ENCODE results near the gene ADD2. TPM values are rescaled to one million over a fixed set of nuclear protein-coding genes. Genes with fewer than 3 reads are reported as not detected.
"Not testable (repeated sequence)": the region's sequence is repeated elsewhere in the genome, so short reads cannot be mapped to it uniquely, and the experiment has no call there.

The ADD2 gene
- total RNA-seq, 2 experiments from 2014 or later = 26.9 to 31.5 TPM

DNA sequence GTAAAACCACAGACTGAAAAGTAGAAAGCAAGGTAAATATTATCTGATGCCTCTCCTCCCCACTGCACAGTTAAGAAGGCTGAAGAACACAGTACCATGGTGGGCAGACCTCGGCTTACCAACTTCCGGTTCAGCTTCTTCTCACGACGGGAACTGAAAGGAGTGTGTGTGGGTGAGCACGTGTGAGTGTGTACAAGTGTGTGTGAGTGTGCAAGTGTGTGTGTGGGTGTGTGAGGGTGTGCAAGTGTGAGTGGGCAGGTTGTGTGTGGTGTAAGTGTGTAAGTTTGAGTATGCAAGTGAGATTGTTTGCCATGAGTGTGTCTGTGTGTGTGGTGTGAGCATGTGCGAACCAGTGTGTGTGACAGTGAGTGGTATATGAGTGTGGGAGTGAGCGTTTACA is 103.5 kb downstream of the ADD2 start:
- ATAC-seq = peak; percentile 73

DNA sequence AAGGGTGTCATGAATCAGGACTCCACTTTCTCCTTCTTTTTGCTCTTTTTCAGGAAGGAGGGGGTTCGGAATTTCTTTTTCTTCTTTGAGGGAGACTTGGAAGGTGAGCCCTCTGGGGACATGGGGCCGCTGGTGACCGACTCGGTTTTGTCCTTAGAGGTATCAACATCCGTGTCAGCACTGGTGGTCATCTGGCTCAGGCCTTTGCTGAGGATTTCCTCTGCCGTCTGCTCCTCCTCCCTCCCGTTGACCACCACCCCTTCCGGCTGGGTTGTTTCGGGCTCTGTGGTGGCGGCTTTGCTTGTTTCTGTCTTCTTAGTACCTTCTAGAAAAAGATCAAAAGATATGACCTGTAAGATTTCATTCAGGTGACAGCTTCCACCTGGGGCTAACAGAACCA is 104.6 kb downstream of the ADD2 start:
- Mint-ChIP-seq H3K9me3 (ENCODE audit: low read depth) (peaks cover 4% of the 10 kb centered on the region), H3K4me1 (peaks cover 20% of the 10 kb centered on the region), H3K27me3 (no peaks in the 10 kb centered on the region), H3K4me3 (no peak overlapping the region), H3K27ac (no peak overlapping the region), H3K36me3 (ENCODE audit: low read depth) (peaks cover 7% of the 10 kb centered on the region)
- intact Hi-C loops (cut with DNase I, micrococcal nuclease) = no loop called here
- DNase-seq (no peak), ATAC-seq (no peak)
- CTCF ChIA-PET = interaction anchor here (1.2 kb wide), 1 partner anchor 285 kb away, joined by 3 read pairs; no protein-coding TSS in a partner anchor
- POLR2A ChIA-PET = no interaction called here

More for the DNA sequence above, 103.5 kb downstream of the ADD2 start:
- Mint-ChIP-seq H3K4me3 (no peak overlapping the region), H3K27me3 (no peaks in the 10 kb centered on the region), H3K27ac (peak overlapping the region; percentile 7), H3K4me1 (peaks cover 20% of the 10 kb centered on the region), H3K36me3 (ENCODE audit: low read depth) (peaks cover 7% of the 10 kb centered on the region), H3K9me3 (ENCODE audit: low read depth) (peaks cover 4% of the 10 kb centered on the region)
- intact Hi-C loops (cut with DNase I, micrococcal nuclease) = no loop called here
- peak; percentile 37 for DNase-seq
- ChIA-PET POLR2A (interaction anchor here (0.6 kb wide), 1 partner anchor 15 kb away, joined by 4 read pairs; no protein-coding TSS in a partner anchor), CTCF (no interaction called here)

DNA sequence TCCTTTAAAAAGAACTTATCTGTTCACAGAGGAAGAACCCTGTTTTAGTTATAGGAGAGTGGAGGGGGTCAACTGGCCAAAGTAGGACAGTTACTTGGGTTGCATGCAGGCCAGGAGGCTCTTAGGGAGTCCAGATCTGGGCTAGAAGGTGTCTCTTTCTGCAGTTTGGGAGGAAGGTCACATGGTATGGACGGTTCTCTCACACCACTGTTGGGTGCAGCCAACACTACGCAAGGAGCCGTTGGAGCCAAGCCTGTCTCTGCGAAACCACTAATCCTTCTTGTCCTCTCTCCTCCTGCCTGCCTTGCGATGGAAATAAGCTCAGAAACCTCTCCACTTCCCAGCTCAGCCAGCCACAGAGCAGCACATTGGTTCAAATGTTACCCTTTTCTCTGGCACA is 108.4 kb downstream of the ADD2 start:
- ChIA-PET POLR2A (interaction anchor here (1.0 kb wide), 1 partner anchor 9 kb away, joined by 3 read pairs; no protein-coding TSS in a partner anchor), CTCF (interaction anchor here (0.6 to 1.4 kb wide), 5 partner anchors 12 to 563 kb away, joined by 3 to 7 read pairs (median 3); no protein-coding TSS in a partner anchor)
- Mint-ChIP-seq H3K36me3 (ENCODE audit: low read depth) (peaks cover 3% of the 10 kb centered on the region), H3K27me3 (no peaks in the 10 kb centered on the region), H3K27ac (no peak overlapping the region), H3K4me1 (peaks cover 42% of the 10 kb centered on the region), H3K4me3 (no peak overlapping the region), H3K9me3 (ENCODE audit: low read depth) (peaks cover 1% of the 10 kb centered on the region)
- ATAC-seq = no peak
- DNase-seq = no peak
- intact Hi-C loops (cut with DNase I, micrococcal nuclease) = loop anchor here (5.0 to 10.0 kb wide), 3 partner anchors 108 to 285 kb away; partner anchors contain the start of gene ADD2 (in 1 of the 2)

DNA sequence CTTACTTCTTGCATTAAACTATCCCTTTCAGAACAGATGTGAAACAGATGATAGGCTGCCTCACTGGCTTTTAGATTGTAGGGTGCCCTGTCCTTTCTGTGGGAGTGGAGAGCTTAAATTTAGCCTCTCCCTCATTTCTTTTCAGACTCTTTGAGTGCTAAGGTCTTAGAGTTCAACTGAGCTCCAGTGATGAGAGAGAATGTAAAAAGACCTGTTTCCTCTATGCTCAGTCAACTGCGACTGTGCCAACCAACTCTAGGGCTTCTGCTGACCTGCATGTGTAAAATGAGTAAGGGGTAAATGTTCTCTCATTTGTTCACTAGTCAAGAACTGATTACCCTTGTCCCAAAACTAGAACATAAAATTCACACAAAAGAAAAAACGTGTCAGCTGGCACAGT is 109.5 kb downstream of the ADD2 start:
- intact Hi-C loops (cut with DNase I, micrococcal nuclease) = loop anchor here (5.0 to 10.0 kb wide), 3 partner anchors 109 to 286 kb away; partner anchors contain the start of gene ADD2 (in 1 of the 2)
- H3K27ac Mint-ChIP-seq = no peak overlapping the region
- no peaks in the 10 kb centered on the region for H3K27me3 Mint-ChIP-seq
- DNase-seq = no peak
- POLR2A ChIA-PET = no interaction called here
- H3K36me3 Mint-ChIP-seq (ENCODE audit: low read depth) = peaks cover 1% of the 10 kb centered on the region
- H3K4me1 Mint-ChIP-seq = peaks cover 32% of the 10 kb centered on the region
- H3K9me3 Mint-ChIP-seq (ENCODE audit: low read depth) = no peaks in the 10 kb centered on the region
- CTCF ChIA-PET = interaction anchor here (0.6 to 2.0 kb wide), 4 partner anchors 12 to 1879 kb away, joined by 3 to 7 read pairs (median 4); partner anchors contain the start of gene ADD2
- no peak for ATAC-seq
- no peak overlapping the region for H3K4me3 Mint-ChIP-seq

DNA sequence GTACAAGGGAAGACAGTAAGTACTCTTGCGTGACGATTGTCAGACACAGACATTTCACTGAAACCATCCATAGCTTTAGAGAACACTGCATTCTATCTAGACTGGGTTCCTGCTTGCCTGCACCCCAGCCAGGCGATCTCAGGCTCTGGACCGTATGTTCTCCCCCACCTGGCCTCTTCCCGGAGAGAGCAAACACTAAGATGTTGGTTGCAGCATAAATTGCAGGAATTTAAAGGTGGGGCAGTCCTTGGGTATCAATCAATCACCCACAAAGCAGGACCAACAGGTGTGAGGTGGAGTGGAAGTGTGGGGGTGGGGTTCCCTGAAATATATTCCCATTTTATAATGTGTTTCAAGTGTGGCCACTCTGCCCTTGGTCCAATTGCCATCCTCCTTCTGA is 110.8 kb downstream of the ADD2 start:
- intact Hi-C loops (cut with DNase I, micrococcal nuclease) = loop anchor here (5.0 to 10.0 kb wide), 3 partner anchors 110 to 288 kb away; partner anchors contain the start of gene ADD2 (in 1 of the 2)
- Mint-ChIP-seq H3K4me3 (no peak overlapping the region), H3K27ac (no peak overlapping the region), H3K9me3 (ENCODE audit: low read depth) (no peaks in the 10 kb centered on the region), H3K27me3 (no peaks in the 10 kb centered on the region), H3K4me1 (peaks cover 32% of the 10 kb centered on the region), H3K36me3 (ENCODE audit: low read depth) (no peaks in the 10 kb centered on the region)
- POLR2A ChIA-PET = interaction anchor here (0.6 kb wide), 1 partner anchor 106 kb away, joined by 3 read pairs; no protein-coding TSS in a partner anchor
- CTCF ChIA-PET = interaction anchor here (0.7 to 2.1 kb wide), 11 partner anchors 9 to 355 kb away, joined by 3 to 12 read pairs (median 5); partner anchors contain the start of genes ADD2 and FAM136A
- DNase-seq (no peak), ATAC-seq (peak; percentile 21)

DNA sequence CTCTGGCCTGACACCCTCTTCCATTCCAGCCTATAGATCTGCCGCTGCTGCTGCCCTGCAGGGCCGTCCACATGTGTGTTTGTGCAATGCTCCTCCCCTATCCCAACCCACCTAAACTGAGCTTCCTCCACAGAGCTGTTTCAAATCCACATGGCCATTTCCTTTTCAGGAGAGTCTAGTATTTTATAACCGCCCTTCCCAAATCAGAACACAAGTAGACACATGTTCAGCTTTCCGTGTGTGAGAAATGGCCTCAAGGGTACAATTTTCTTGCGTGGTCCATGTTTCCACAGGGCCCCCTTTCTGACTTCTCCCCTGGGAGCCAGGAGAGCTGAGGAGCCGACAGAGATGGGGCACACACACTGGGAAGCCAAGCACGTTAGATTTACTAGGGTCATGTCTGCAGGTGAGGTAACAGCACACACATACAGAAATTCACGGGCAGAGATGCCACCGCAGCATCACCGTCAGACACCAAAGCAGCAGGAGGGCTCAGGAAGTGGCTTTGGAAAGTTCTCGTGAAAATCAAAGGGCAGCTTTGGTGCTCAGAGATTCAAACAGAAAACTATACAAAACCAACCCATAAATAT is 111.5 kb downstream of the ADD2 start:
- CTCF ChIA-PET = interaction anchor here (0.8 to 2.1 kb wide), 15 partner anchors 9 to 348 kb away, joined by 3 to 12 read pairs (median 5); partner anchors contain the start of genes ADD2 and FIGLA
- no peaks in the 10 kb centered on the region for H3K36me3 Mint-ChIP-seq (ENCODE audit: low read depth)
- ATAC-seq = peak; percentile 61
- POLR2A ChIA-PET = no interaction called here
- peak overlapping the region; percentile 29 for H3K27ac Mint-ChIP-seq
- H3K9me3 Mint-ChIP-seq (ENCODE audit: low read depth) = peaks cover 3% of the 10 kb centered on the region
- peaks cover 32% of the 10 kb centered on the region for H3K4me1 Mint-ChIP-seq
- DNase-seq = peak; percentile 57
- no peaks in the 10 kb centered on the region for H3K27me3 Mint-ChIP-seq
- H3K4me3 Mint-ChIP-seq = no peak overlapping the region
- intact Hi-C loops (cut with DNase I, micrococcal nuclease) = loop anchor here (5.0 to 10.0 kb wide), 3 partner anchors 111 to 288 kb away; partner anchors contain the start of gene ADD2 (in 1 of the 2)

DNA sequence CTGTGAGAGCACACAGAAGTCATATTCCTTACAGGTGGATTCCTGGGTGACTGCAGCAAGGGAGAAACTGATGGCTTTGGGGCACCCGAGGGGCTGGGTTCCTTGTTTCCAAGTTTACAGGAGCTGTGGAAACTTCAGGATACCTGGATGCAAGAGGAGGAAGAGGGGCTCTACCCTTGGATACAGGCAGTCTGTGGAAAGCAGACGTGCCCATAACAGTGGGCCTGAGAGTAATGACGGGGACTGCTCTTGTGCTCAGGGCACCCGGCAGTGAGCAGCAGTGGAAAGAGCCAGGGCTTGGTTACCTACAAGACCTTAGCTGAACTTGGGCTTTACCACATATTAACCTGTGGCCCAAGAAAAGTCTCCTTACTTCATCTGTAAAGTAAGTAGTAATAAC is 112.2 kb downstream of the ADD2 start:
- peaks cover 32% of the 10 kb centered on the region for H3K4me1 Mint-ChIP-seq
- DNase-seq (no peak), ATAC-seq (no peak)
- ChIA-PET POLR2A (no interaction called here), CTCF (interaction anchor here (0.6 to 2.1 kb wide), 15 partner anchors 8 to 713 kb away, joined by 3 to 12 read pairs (median 4); partner anchors contain the start of genes ATP6V1B1 and FIGLA)
- peaks cover 3% of the 10 kb centered on the region for H3K9me3 Mint-ChIP-seq (ENCODE audit: low read depth)
- intact Hi-C loops (cut with DNase I, micrococcal nuclease) = loop anchor here (1.0 to 10.0 kb wide), 8 partner anchors 112 to 292 kb away; partner anchors contain the start of gene ADD2 (in 2 of the 2)
- no peak overlapping the region for H3K4me3 Mint-ChIP-seq
- no peaks in the 10 kb centered on the region for H3K27me3 Mint-ChIP-seq
- peak overlapping the region; percentile 48 for H3K27ac Mint-ChIP-seq
- no peaks in the 10 kb centered on the region for H3K36me3 Mint-ChIP-seq (ENCODE audit: low read depth)

DNA sequence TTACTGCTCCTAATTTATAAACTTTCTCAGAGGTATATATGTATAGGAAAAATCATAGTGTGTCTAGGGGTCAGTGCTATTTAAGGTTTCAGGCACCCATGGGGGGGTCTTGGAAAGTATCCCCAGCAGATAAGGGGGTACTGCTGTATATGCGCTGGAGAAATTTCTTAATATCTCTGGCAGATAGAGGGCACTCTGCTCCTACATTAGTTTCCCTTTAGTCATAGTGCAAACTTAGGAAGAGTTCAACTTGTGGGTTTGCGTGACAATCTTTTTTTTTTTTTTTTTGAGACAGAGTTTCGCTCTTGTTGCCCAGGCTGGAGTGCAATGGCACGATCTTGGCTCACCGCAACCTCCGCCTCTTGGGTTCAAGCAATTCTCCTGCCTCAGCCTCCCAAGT is 112.8 kb downstream of the ADD2 start:
- H3K36me3 Mint-ChIP-seq (ENCODE audit: low read depth); H3K27me3 Mint-ChIP-seq; H3K4me3 Mint-ChIP-seq; DNase-seq; H3K9me3 Mint-ChIP-seq (ENCODE audit: low read depth); POLR2A ChIA-PET: not testable (repeated sequence)
- Mint-ChIP-seq H3K4me1 (peaks cover 32% of the 10 kb centered on the region), H3K27ac (peak overlapping the region; percentile 62)
- intact Hi-C loops (cut with DNase I, micrococcal nuclease) = loop anchor here (1.0 to 10.0 kb wide), 8 partner anchors 112 to 292 kb away; partner anchors contain the start of gene ADD2 (in 2 of the 2)
- CTCF ChIA-PET = interaction anchor here (0.6 to 2.1 kb wide), 9 partner anchors 19 to 713 kb away, joined by 3 to 7 read pairs (median 5); partner anchors contain the start of gene ATP6V1B1
- peak; percentile 66 for ATAC-seq

DNA sequence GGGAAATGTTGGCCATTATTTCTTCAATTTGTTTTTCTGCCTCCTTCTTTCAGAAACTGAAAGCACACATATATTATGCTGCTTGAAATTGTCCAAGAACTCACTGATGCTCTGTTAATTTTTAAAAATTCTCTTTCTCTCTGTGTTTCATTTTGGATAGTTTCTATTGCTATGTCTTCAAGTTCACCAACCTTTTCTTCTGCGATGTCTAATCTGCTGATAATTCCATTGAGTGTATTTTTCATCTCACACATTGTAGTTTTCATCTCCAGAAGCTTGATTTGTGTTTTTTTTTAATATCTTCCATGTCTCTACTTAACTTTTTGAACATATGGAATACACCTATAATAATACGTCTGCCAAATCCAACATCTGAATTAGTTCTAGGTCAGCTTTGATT is 116.3 kb downstream of the ADD2 start:
- ATAC-seq = no peak
- Mint-ChIP-seq H3K4me3 (no peak overlapping the region), H3K27ac (no peak overlapping the region), H3K9me3 (ENCODE audit: low read depth) (peaks cover 3% of the 10 kb centered on the region), H3K27me3 (no peaks in the 10 kb centered on the region), H3K4me1 (peaks cover 20% of the 10 kb centered on the region), H3K36me3 (ENCODE audit: low read depth) (no peaks in the 10 kb centered on the region)
- intact Hi-C loops (cut with DNase I, micrococcal nuclease) = loop anchor here in 1 of 2 experiments (10.0 kb wide), 1 partner anchor 293 kb away; no protein-coding TSS in a partner anchor
- DNase-seq = no peak
- CTCF ChIA-PET = interaction anchor here (0.9 to 8.7 kb wide), 4 partner anchors 11 to 348 kb away, joined by 3 to 80 read pairs (median 4); partner anchors contain the start of gene FAM136A
- POLR2A ChIA-PET = no interaction called here

DNA sequence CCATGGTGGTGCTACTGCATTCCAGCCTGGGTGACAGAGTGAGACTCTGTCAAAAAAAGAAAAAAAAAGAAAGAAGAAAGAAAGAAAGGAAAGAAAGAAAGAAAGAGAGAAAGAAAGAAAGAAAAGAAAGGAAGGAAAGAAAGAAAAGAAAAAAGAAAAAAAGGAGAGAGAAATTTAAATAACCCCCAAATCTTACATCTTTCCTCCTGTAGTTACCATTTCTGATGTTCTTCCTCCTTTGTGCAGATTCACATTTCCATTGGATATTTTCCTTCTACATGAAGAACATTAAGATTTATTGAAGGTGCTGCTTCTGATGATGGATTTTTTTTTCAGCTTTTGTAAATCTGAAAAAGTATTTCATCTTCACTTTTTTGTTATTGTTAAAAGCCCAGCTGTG is 117.0 kb downstream of the ADD2 start:
- peaks cover 3% of the 10 kb centered on the region for H3K9me3 Mint-ChIP-seq (ENCODE audit: low read depth)
- peaks cover 13% of the 10 kb centered on the region for H3K4me1 Mint-ChIP-seq
- H3K27ac Mint-ChIP-seq = no peak overlapping the region
- CTCF ChIA-PET = interaction anchor here (0.9 to 8.7 kb wide), 4 partner anchors 11 to 347 kb away, joined by 3 to 80 read pairs (median 4); partner anchors contain the start of gene FAM136A
- intact Hi-C loops (cut with DNase I, micrococcal nuclease) = loop anchor here in 1 of 2 experiments (10.0 kb wide), 1 partner anchor 294 kb away; no protein-coding TSS in a partner anchor
- ATAC-seq (no peak), DNase-seq (no peak)
- H3K27me3 Mint-ChIP-seq = no peaks in the 10 kb centered on the region
- H3K36me3 Mint-ChIP-seq (ENCODE audit: low read depth) = no peaks in the 10 kb centered on the region
- H3K4me3 Mint-ChIP-seq = no peak overlapping the region
- POLR2A ChIA-PET = no interaction called here

DNA sequence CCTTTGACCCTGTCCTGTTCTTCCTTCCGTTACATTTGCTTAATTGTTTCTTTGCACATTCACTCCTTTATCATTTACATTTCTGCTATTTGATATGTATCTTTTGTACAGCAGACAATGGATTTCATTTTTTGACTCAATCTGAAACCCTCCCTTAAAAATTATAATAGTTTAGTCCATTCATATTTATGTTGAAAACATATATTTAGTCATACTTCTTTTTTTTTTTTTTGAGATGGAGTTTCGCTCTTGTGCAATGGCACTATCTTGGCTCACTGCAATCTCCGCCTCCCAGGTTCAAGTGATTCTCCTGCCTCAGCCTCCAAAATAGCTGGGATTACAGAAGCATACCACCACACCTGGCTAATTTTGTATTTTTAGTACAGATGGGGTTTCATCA is 119.0 kb downstream of the ADD2 start:
- Mint-ChIP-seq H3K36me3 (ENCODE audit: low read depth) (no peaks in the 10 kb centered on the region), H3K4me3 (no peak overlapping the region), H3K4me1 (peaks cover 2% of the 10 kb centered on the region), H3K9me3 (ENCODE audit: low read depth) (peaks cover 3% of the 10 kb centered on the region), H3K27ac (no peak overlapping the region), H3K27me3 (no peaks in the 10 kb centered on the region)
- intact Hi-C loops (cut with DNase I, micrococcal nuclease) = loop anchor here (1.0 to 5.0 kb wide), 4 partner anchors 97 to 345 kb away; partner anchors contain the start of gene TGFA (in 1 of the 2)
- ATAC-seq (no peak), DNase-seq (no peak)
- ChIA-PET CTCF (interaction anchor here (0.6 to 8.7 kb wide), 4 partner anchors 9 to 646 kb away, joined by 3 to 80 read pairs (median 4); partner anchors contain the start of gene FAM136A), POLR2A (no interaction called here)

All from activated CD4-positive, alpha-beta T cell treated with anti-CD3 and anti-CD28 coated beads for 36 hours (primary cell).